DMS 273 (cell line): ENCODE results near the gene DIPK1C.

Source experiments
- DNase-seq: peaks from one replicate; lab custom pipeline; 2025; ENCODE audit not compliant: unreplicated experiment; lab: John Stamatoyannopoulos, UW

Gene DIPK1C

GRCh38 chr18:74453642-74454198, 3.4 kb downstream of the DIPK1C start:
- no peak for DNase-seq

- no peak for DNase-seq
These were observed 4.0 kb downstream of the DIPK1C start for GRCh38 chr18:74453016-74453566.

- DNase-seq, result no peak
These were observed 6.0 kb downstream of the DIPK1C start for GRCh38 chr18:74451148-74451547.

- no peak for DNase-seq
These were observed 6.5 kb downstream of the DIPK1C start for GRCh38 chr18:74450626-74451025.

- no peak for DNase-seq
These were observed 9.5 kb downstream of the DIPK1C start for GRCh38 chr18:74447404-74448152.

GRCh38 chr18:74446631-74447403, 10.3 kb downstream of the DIPK1C start:
- DNase-seq, result no peak

- DNase-seq, result no peak
These were observed 10.9 kb downstream of the DIPK1C start for GRCh38 chr18:74446178-74446577.

- DNase-seq, result no peak
These were observed 11.5 kb downstream of the DIPK1C start for GRCh38 chr18:74445585-74445984.

GRCh38 chr18:74444104-74444503, 13.0 kb downstream of the DIPK1C start:
- DNase-seq, result no peak

- DNase-seq, result no peak
These were observed 16.2 kb downstream of the DIPK1C start for GRCh38 chr18:74440808-74441427.

- no peak for DNase-seq
These were observed 19.0 kb downstream of the DIPK1C start for GRCh38 chr18:74438091-74438490.

GRCh38 chr18:74436158-74436769, 20.8 kb downstream of the DIPK1C start:
- DNase-seq, result no peak

GRCh38 chr18:74435740-74436139, 21.4 kb downstream of the DIPK1C start:
- no peak for DNase-seq

GRCh38 chr18:74434466-74434865, 22.6 kb downstream of the DIPK1C start:
- no peak for DNase-seq

- DNase-seq, result no peak
These were observed 26.1 kb downstream of the DIPK1C start for GRCh38 chr18:74430806-74431571.

- DNase-seq, result no peak
These were observed 26.9 kb downstream of the DIPK1C start for GRCh38 chr18:74430231-74430630.

GRCh38 chr18:74429096-74429495, 28.0 kb downstream of the DIPK1C start:
- DNase-seq, result no peak

- DNase-seq, result no peak
These were observed 29.5 kb downstream of the DIPK1C start for GRCh38 chr18:74427442-74428112.

- no peak for DNase-seq
These were observed 31.2 kb downstream of the DIPK1C start for GRCh38 chr18:74425876-74426275.

GRCh38 chr18:74425161-74425560, 31.9 kb downstream of the DIPK1C start:
- DNase-seq, result no peak
